ENCODE data around the gene EML5.

Gene EML5

GRCh38 chr14:88625671-88626070 is 167.1 kb downstream of the EML5 start:
- DNase-seq (ENCODE audit: extremely low read depth in 1 of 2, low read depth in 1 of 2): no peak

GRCh38 chr14:88621100-88621499 is 171.7 kb downstream of the EML5 start:
- no peak for DNase-seq (ENCODE audit: extremely low read depth in 1 of 2, low read depth in 1 of 2)

GRCh38 chr14:88618476-88618875 is 174.3 kb downstream of the EML5 start:
- DNase-seq (ENCODE audit: extremely low read depth in 1 of 2, low read depth in 1 of 2): no peak

DNA sequence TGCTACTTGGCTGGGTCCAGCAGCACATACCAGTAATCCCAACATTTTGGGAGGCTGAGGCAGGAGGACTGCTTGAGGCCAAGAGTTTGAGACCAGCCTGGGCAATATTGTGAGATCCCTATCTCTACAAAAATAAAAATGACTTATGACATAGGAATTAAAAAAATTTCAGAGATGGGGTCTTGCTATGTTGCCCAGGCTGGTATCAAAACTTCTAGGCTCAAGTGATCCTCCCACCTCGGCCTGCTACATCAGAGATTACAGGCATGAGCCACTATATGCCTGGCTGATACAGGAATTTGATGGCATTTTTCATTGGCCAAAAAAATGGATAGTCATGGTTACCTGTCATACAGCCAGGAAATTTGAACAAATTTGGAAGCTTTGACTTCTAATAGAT is 175.3 kb downstream of the EML5 start:
- no peak for DNase-seq (ENCODE audit: extremely low read depth in 1 of 2, low read depth in 1 of 2)

DNA sequence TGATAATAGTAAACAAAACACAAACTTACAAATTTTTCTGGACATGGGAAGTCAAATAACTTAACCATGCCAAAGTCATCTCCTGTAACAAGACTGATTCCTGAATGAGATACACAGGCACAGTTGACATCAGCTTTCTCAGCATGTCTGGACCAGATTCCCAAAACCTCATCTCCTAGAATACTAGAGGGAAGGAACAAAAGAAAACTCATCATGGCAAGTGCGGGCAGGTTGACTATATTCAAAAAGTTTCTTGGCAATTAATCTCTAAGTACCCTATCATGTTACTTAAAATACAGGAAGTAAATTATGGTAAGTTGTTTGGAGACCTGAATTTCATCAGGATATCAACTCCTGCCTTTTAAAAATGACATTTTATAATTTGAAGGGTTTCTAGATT is 176.1 kb downstream of the EML5 start:
- no peak for DNase-seq (ENCODE audit: extremely low read depth in 1 of 2, low read depth in 1 of 2)

DNA sequence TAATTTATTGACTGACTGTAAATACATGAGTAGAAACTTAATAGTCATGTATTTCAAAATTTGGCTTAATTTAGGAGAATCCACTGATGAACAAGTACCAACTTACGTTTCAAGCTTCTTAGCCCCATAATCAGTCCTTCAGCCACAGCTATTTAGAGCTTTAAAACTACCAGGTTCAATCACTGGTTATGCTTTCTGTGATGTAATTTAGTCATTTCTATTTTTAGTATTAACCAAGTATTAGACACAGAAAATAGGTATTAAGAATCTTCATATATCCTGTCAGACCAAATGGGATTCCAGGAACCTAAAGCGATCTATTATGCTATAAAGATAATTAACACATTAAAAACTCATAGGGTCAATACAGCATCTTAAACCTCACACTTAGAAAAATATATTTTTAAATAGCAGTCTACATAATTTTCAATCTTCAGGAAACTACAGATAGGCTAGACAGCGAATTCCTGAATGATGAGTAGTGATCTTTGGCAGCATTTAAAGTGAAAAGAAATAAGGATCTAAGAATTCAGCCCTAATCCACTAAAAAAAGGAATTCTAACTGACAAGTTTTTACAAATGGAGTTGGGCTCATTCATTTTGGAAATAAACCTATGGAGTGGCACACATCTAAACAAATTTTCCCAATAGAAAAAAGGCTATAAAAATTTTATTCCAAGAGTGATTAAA is 178.4 kb downstream of the EML5 start:
- DNase-seq (ENCODE audit: extremely low read depth in 1 of 2, low read depth in 1 of 2): no peak

DNA sequence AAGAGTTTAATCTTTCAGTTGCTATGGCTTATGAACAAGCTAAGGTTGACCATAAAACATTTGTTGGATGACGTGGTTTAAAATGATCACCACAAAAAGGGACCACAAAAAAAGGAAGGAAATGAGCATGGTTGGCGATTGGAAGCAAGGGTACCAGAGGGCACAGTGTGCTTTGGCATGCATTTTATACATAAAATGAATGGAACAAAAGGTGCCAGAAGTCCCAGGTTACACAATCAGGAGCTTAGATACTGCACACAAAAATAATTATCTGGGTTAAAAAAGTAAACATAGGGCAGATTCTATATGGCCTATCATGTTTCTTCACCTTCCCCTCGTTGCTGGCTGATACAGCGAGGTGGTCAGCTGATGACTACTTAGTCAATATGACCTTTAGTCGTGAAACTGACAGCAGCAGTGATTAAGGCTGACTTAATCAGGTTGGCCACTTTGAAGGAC is 179.2 kb downstream of the EML5 start:
- DNase-seq (ENCODE audit: extremely low read depth in 1 of 2, low read depth in 1 of 2): no peak

DNA sequence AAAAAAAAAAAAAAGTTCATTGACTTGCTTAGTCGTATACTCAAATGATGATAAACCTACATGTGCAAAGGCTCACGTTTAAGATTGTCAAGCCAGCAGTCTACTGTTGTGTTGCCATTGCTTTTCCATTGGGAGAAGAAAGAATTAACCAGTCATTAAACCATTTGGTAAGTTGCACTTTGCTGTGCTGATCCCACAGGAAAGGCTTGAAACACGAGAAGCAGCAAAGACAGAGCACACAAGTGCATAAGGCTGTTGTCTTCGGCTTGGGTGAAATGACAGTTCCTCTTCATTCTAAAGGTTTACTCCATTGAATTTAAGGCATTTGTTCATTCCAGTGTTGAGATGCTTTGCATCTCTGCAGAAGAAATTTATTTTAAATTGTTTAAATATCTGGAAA is 179.8 kb downstream of the EML5 start:
- no peak for DNase-seq (ENCODE audit: extremely low read depth in 1 of 2, low read depth in 1 of 2)

GRCh38 chr14:88611878-88612277 is 180.9 kb downstream of the EML5 start:
- DNase-seq (ENCODE audit: extremely low read depth in 1 of 2, low read depth in 1 of 2): no peak

GRCh38 chr14:88607829-88608228 is 184.9 kb downstream of the EML5 start:
- DNase-seq (ENCODE audit: extremely low read depth in 1 of 2, low read depth in 1 of 2): no peak

DNA sequence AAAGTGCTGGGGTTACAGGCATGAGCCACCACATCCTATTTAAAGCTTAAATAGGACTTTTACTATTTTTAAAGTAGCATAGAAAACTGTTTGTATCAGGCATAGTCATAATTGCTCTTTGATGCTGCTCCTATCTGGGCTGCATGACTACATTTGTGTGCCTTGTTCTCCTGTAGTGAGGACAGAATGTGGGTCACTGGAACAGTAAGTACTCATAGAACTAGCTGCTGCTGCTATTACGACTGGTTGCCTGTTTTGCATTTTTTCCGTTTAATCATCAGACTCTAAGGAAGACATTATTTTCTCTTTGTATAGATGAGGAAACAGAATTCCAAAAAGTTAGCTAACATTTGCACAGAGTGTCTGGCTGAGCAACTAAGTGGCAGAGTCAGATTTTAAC is 187.2 kb downstream of the EML5 start:
- no peak for DNase-seq (ENCODE audit: extremely low read depth in 1 of 2, low read depth in 1 of 2)

DNA sequence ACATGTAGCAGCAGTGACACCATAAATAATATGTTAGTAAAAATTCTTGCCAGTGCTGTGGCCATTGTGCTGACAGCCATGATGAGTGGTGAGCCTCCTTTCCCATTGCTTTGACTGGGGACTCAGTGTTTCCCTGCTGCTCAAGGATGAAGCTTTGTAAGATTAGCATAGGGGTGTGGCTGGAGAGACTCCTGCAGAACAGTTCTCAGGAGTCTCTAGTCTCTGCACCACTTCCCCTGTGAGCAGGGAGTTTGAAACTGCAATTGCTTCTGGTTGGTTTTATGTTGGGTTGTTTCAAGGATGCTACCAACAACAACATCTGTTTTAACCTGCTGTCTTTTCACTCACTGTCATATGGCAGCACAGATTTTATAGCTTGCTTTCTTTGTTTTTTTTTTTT is 188.5 kb downstream of the EML5 start:
- no peak for DNase-seq (ENCODE audit: extremely low read depth in 1 of 2, low read depth in 1 of 2)

DNA sequence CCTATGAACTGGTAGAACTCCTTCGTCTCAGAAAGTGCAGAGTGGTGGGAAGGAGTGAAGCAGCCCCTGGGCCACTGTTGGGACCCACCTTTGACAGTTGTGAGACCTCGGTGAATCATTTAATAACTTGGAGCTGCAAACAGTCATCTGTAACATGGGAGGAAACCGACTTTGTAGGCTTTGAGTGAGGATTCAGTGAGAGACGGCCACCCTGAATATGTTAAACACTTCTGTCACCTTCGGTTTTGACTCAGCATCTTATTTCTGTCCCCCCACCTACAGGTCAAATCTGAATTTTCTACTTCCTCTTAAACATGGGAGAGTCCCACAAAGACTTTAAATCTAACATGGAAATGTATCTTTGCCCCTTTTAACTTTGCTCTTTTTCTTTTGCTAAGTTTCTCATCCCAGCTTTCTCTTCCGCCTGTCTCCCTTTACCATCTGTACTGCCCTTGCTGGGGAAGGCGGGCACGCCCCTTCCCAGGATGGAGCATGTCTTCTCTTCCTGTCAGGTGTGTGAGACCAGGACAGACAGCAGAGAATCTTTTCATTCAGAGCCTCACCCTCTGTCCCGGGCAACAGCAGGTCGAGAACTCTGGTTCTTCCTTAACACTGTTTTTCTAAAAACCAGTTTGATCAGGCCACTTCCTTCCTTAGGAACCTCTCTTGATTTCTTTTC is 192.9 kb downstream of the EML5 start:
- peak in 1 of 2 donors; percentile 37 for DNase-seq (ENCODE audit: extremely low read depth in 1 of 2, low read depth in 1 of 2)

- DNase-seq (ENCODE audit: extremely low read depth in 1 of 2, low read depth in 1 of 2): no peak
Measured at GRCh38 chr14:88599326-88599725, 193.4 kb downstream of the EML5 start.

DNA sequence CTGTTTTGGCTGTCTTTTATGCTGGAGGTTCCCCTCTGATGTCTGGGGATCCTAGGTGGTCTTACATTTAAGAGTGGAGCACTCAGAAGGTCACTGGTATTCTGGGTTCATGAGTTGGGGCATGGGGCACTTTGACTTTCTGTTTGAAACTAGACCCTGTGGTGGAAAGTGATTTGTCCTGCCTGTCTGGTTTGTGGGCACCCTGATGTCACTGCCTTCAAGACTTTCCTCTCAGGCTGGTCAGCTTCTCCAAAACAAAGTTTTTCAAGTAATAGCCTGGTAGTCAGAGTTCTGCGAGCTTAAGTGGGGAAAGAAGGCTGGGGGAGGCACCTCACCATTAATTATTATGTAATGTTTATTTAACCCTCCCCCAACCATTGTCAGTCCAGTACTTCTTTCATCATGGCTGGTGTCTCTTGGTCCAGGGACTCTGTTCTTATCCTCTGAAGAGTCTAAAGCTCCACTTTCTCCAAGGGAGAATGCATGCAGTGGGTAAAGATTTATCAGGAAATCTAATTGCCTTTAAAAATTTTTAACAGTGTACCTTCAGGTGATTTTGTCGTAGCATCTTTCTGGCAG is 194.6 kb downstream of the EML5 start:
- DNase-seq (ENCODE audit: extremely low read depth in 1 of 2, low read depth in 1 of 2): no peak

DNA sequence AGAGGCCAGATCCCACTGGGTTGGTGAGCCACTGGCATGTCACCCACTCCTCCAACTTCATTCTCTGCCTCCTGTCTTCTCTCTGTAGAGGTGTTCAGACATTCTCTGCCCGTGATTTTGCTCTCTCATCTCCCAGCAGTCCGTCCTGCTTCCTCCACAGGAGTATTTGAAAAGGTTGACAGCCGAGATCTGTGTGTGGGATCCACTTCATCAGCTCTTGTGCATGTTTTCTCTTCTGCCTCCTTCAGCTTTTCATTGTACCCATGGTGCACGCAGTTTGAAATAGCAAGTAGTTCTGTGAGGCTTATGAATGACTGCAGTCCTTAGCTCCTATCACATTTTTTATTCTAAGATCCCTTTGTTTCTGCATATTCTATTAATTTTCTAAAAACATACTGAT is 195.2 kb downstream of the EML5 start:
- no peak for DNase-seq (ENCODE audit: extremely low read depth in 1 of 2, low read depth in 1 of 2)

DNA sequence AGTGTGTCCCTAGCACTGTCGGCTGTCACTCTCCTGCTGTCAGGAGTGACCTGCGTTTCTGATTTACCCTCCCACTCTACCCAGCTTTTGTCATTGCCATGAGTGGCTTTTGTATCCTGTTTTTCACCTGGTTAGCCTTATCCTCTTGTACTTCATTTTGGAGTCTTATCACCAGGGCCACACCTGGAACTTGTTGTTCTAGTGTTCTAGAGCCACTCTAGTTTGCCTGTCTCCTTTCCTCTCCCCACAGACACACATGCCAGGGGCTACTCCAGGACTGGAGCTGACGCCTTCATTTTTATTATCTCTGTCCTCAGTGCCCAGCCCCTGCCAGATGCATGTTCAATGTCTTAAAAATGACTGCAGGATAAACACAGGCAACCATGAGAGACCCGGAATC is 195.7 kb downstream of the EML5 start:
- DNase-seq (ENCODE audit: extremely low read depth in 1 of 2, low read depth in 1 of 2): no peak

- DNase-seq (ENCODE audit: extremely low read depth in 1 of 2, low read depth in 1 of 2): no peak
Measured at GRCh38 chr14:88592031-88592430, 200.7 kb downstream of the EML5 start.

DNA sequence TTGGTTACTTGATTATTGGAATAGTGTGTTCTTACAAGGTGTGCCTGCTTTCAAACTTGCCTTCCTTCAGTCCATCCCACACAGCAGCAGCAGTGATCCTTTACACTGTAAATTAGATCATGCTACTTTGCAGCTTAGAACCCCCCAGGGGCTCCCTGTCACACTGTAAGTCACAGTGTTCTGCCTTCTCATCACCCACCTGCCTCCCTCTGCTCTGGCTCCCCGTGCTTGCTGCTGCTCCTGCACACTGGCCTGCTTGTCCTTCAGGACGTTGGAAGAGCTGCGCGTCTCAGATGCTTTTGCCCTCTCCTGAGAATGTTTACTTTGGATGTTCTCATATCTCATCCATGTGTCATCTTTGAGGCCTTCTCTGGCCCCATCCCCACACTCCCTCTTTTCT is 202.6 kb downstream of the EML5 start:
- no peak for DNase-seq (ENCODE audit: extremely low read depth in 1 of 2, low read depth in 1 of 2)

GRCh38 chr14:88588081-88588480 is 204.7 kb downstream of the EML5 start:
- DNase-seq (ENCODE audit: extremely low read depth in 1 of 2, low read depth in 1 of 2): no peak

- DNase-seq (ENCODE audit: extremely low read depth in 1 of 2, low read depth in 1 of 2): no peak
Measured at GRCh38 chr14:88584451-88584850, 208.3 kb downstream of the EML5 start.

- DNase-seq (ENCODE audit: extremely low read depth in 1 of 2, low read depth in 1 of 2): no peak
Measured at GRCh38 chr14:88576222-88576621, 216.5 kb downstream of the EML5 start.
